ENCODE results near the gene CPAMD8.

The CPAMD8 gene

GRCh38 chr19:16895467-16896145 lies 131.0 kb downstream of the CPAMD8 start:
- no peak for TF ChIP-seq CTCF (IDR thresholded peaks at IDR 0.05; ENCODE audit: control extremely low read depth, extremely low read depth, low read depth, missing control alignments)
- ChIA-PET CTCF (no interaction called here), POLR2A (no interaction called here)
- no peak for DNase-seq (ENCODE audit: extremely low spot score)

DNA sequence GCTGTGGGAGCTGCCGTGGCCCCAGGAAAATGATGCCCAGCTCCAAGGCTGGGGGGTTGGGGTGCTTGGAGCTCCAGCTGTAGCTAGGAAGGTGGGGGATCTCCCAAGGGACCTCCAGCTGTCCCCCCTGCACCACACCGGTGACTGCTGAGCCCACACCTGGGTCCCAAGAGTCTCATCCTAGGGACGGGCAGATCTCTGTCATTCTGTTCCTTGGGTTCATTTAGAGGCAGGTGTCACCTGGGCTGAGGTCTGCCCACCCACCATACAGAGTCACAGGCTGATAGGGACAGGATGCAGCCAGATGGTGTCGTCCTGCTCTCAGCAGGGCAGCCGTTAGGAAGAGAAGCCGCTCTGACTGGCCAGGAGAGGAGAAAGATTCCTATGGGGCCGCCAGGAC lies 132.5 kb downstream of the CPAMD8 start:
- ChIA-PET CTCF (interaction anchor here (1.3 kb wide), 1 partner anchor 17 kb away, joined by 3 read pairs; no protein-coding TSS in a partner anchor), POLR2A (interaction anchor here (0.6 kb wide), 1 partner anchor 570 kb away, joined by 3 read pairs; the partner anchor contains the start of gene KLF2)
- DNase-seq (ENCODE audit: extremely low spot score) = no peak
- TF ChIP-seq CTCF (IDR thresholded peaks at IDR 0.05; ENCODE audit: control extremely low read depth, extremely low read depth, low read depth, missing control alignments) = no peak

- no peak for DNase-seq (ENCODE audit: extremely low spot score)
- TF ChIP-seq CTCF (IDR thresholded peaks at IDR 0.05; ENCODE audit: control extremely low read depth, extremely low read depth, low read depth, missing control alignments) = no peak
- CTCF ChIA-PET = interaction anchor here (1.3 kb wide), 1 partner anchor 17 kb away, joined by 3 read pairs; no protein-coding TSS in a partner anchor
- POLR2A ChIA-PET = no interaction called here
Measured at GRCh38 chr19:16893686-16893989, 133.0 kb downstream of the CPAMD8 start.

DNA sequence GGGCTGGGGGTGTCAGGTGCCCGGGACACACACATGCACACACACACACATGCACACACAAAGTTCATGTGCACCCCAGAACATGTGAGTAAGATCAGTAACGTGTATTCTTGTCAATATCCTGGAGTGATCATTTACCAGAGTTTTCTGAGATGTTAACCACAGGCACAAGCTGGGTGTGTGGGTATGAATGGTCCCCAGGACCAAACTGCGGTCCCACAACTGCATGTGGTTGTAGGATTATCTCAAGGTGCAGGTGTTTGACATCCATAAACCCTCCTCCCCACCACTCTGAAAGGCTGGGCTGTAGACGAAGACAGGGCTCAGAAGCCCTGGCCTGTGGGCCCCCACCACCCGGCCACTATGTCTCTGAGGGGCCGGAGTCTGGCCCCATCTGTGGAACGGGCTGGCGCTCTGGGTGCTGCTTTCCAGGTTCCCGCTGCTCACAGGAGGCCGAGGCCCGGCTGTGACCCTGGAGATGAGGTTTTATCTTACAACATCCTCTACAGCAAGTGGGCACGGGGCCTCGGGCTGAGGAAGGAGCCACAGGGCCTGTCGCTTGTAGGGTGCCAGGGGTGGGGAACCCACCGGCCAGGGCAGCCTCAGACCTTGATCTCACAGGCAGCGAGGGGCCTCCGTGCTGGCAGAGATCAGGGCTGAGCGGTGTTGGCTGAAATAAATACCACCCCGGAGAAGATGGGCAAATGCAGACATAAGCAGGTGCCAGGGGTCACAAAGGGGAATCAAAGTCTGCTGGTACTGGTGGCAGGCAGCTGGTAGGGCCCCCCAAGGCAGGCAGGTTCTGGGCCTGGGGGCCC lies 133.5 kb downstream of the CPAMD8 start:
- no peak for TF ChIP-seq CTCF (IDR thresholded peaks at IDR 0.05; ENCODE audit: control extremely low read depth, extremely low read depth, low read depth, missing control alignments)
- ChIA-PET POLR2A (no interaction called here), CTCF (no interaction called here)
- DNase-seq (ENCODE audit: extremely low spot score) = no peak

DNA sequence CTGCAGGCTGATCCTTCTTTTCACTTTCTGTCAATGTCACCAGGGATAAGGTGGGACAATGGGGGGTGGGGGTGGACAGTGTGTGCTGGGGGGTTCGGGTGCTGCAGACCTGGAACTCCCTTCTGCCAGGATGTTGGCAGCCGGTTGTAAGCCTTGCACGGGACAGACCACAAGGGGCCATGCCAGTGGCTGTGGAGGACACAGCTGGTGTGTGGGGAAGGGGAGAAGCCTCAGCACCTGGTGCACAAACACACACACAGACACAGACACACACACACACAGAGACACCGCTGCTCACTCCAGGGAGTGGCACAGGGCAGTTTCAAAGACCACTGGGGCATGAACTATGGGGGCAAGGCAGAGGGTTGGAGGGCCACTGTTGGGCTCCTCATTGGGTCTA lies 134.2 kb downstream of the CPAMD8 start:
- DNase-seq (ENCODE audit: extremely low spot score) = no peak
- CTCF ChIA-PET = no interaction called here
- TF ChIP-seq CTCF (IDR thresholded peaks at IDR 0.05; ENCODE audit: control extremely low read depth, extremely low read depth, low read depth, missing control alignments) = no peak
- POLR2A ChIA-PET = no interaction called here

DNA sequence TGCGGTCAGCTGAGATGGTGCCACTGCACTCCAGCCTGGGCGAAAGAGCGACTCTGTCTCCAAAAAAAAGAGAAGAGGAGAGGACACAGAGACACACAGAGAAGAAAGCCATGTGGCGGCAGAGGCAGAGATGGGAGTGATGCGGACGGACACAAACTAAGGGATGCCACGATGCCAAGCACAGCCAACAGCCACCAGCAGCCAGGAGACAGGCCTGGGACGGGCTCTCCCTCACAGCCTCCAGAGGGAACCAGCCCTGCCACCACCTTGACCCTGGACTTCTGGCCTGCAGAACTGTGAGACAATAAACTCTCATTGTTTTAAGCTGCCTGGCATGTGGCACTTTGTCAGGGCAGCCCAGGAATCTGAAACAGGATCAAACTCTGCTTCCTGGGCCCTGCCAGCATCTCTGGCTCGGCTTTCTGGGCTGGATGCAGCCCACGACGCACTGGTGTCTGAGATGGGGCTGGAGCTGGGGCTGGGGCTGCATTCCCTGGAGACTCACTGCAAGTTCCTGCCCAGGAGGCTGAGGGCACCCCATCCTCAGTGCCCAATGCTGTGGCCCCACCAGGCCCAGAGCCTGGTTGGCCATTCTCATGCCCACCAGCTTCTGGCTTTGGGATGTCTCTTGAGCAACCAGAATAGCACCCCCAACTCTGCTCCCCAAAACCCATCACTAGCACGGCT lies 134.8 kb downstream of the CPAMD8 start:
- DNase-seq (ENCODE audit: extremely low spot score) = no peak
- POLR2A ChIA-PET = no interaction called here
- TF ChIP-seq CTCF (IDR thresholded peaks at IDR 0.05; ENCODE audit: control extremely low read depth, extremely low read depth, low read depth, missing control alignments) = no peak
- CTCF ChIA-PET = no interaction called here

Data from GM10248 (cell line).